ENCODE data around the gene RECQL5. TPM values are rescaled to one million over a fixed set of nuclear protein-coding genes. Genes with fewer than 3 reads are reported as not detected.

RECQL5 gene
- total and polyA plus RNA-seq, 2 of the 8 experiments (the other 6 are each of a cell fraction or from before 2014, with no cell fraction given) = 15.1 to 41.1 TPM

- TF ChIP-seq E2F6 (IDR thresholded peaks at IDR 0.05) = no peak
- TF ChIP-seq CHD7 (IDR thresholded peaks at IDR 0.05; ENCODE audit: insufficient replicate concordance, low read length) = no peak
Measured at GRCh38 chr17:75621489-75621888, 45.5 kb downstream of the RECQL5 start (continued).

All from H1 (cell line).